Nucleus accumbens (tissue), 56 donors: ENCODE measurements around the gene UNCX.

Experiments used
- DNase-seq, 56 donors: peaks; one replicate each; lab custom pipeline; 2025; lab: John Stamatoyannopoulos, UW

UNCX gene

GRCh38 chr7:1230411-1231213, 2.1 kb upstream of the UNCX start:
- no peak for DNase-seq

DNA sequence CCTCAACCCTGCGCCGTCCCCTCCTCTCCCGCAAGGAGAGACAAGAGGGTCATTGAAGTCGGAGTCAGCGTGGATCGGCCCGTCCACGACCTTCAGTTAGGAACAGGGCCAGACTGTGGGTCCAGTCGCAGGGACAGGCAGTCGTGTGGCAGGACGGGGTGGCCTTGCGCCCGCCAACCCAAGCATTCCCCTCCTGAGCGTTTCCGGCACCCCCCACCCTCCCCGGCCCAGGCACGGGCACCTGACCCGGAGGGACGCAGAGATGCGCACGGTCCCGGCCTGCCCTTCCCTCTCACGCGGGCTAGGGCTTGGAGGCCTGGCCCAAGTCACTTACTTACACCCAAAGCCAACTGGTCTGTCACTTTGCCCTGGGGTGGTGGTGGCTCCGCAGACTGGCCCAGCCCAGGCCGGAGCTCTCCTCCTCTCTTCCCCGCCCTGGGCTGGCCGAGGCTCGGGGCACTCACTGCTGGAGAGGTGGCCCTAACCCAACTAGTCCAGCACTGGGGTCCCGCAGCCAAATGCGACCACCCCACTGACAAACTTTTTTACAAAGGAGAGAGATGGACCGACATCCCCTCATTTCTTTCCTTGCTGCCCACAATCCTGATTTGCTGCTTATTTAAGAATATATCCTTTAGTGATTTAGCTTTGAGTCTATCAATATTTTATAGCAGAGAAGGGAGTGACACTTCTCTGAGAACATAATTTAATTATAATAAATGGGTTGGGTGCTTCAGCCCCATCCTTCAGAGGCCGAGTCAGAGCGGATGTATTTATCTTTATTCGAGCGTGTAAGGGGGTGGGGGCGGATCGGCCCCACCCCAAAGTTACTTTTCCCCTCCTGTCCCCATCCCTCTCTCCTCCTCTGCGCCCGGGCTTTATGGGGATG, 1.2 kb upstream of the UNCX start:
- no peak for DNase-seq

GRCh38 chr7:1232103-1232466, 587 bp upstream of the UNCX start:
- DNase-seq = no peak

- DNase-seq = no peak
These were observed 819 bp downstream of the UNCX start for GRCh38 chr7:1233333-1234048.

GRCh38 chr7:1234049-1234880, 1.6 kb downstream of the UNCX start:
- no peak for DNase-seq

- no peak for DNase-seq
These were observed 2.3 kb downstream of the UNCX start for GRCh38 chr7:1234881-1235500.

GRCh38 chr7:1235501-1236131, 2.9 kb downstream of the UNCX start:
- DNase-seq = no peak

GRCh38 chr7:1236132-1236661, 3.5 kb downstream of the UNCX start:
- DNase-seq = no peak

- no peak for DNase-seq
These were observed 4.4 kb downstream of the UNCX start for GRCh38 chr7:1236831-1237701.

GRCh38 chr7:1237704-1238255, 5.1 kb downstream of the UNCX start:
- no peak for DNase-seq

GRCh38 chr7:1238450-1238882, 5.8 kb downstream of the UNCX start:
- DNase-seq = no peak

GRCh38 chr7:1238931-1239802, 6.5 kb downstream of the UNCX start:
- DNase-seq = no peak

GRCh38 chr7:1239803-1240516, 7.3 kb downstream of the UNCX start:
- DNase-seq = no peak

DNA sequence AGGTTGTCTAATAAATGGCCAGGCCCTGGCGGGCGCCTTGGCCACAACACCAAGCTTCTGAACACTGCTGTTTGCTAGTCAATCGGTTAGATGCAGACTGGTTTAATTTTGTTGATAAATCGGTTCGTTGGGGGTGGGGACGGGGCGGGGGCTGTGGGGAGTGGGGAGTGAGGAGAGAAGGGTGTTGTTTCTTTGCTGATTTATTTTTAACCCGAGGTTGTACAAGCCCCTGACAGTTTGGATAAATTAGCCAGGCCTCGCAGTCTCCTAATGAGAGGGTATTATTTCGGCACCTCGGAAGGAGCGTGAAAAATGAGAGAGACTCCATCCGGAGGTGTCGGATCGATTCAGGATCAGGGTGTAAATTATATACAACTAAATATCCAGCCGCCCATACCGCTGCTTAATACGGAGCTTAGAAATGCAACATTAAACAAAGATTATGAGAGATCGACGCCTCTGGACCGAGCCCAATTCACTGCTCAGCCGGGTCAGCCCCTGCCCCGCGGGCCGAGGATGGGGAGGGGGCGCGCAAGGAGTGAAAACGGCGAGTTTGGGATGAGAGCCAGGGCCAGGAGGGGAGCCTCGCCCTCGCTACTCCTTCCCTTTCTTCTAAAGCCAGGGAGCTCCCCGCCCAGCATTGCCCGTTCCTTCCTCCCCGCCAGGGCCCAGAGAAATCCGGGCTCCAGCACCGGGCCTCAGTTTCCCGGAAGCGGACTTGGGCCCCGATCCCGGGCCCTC, 8.0 kb downstream of the UNCX start:
- DNase-seq = no peak

DNA sequence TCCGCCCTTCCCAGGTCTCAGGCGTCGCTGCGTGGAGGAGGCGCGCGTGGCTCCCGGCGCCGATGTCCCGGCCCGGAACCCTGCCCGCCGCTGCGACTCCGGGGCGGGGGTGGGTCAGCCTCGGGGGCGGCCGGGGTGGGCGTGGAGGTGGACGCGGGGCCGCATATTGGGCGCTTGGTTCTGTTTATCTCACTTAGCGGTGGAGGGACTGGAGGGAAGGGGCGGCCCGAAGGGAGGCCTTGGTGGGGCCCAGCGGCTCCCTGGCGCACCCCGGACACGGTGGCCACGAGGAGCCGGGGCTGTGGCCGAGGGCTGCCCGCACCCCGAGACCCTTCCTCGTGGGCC, 8.6 kb downstream of the UNCX start:
- no peak for DNase-seq
